IPS-NIHi11 (cell line): ENCODE measurements around the gene TRIM52.
"Not testable (repeated sequence)": the region's sequence is repeated elsewhere in the genome, so short reads cannot be mapped to it uniquely, and the experiment has no call there.

Experiments
- DNase-seq: peaks from one replicate; pipeline ENCODE4 v3.0.0; 2012; ENCODE audit warnings: mixed read lengths, low spot score

The TRIM52 gene

DNA sequence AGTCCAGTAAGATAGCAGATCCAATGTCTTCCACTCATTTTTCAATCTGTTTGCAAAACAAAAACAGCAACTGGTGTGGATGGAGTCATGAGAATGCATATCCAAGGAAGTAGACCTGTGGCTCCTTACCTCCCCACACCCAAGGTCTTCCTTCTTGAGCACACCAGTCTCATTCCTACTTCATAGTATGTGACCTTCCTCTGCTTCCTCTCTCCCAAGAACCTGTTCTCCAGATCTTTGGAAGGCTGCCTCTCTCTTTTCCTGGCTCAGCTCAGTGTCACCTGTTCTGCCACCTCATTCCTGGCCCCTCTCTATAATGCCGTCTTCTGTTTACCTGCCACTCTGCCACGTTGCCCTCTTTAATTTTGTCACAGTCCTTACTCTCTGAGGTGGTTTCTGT lies 48.0 kb downstream of the TRIM52 start:
- DNase-seq, result no peak

DNA sequence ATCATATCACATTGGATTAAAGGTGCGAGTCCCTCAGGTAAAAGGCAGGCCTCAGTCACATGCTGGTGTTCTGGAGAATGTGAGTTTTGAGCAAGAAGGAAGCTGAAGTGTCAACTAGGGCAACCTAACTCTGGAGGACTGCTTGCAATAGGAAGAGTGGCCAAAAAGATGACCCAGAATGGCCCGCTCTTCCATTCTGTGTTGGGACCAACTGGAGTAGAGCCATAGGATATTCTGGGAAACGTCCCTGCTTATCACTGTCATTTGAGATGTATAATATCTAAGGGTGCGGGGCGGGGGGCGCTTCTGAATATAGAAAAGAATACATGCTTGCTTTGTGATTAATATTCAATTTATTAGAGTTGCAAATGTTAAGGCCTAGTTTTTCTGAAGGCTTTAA lies 48.9 kb downstream of the TRIM52 start:
- DNase-seq, result no peak

DNA sequence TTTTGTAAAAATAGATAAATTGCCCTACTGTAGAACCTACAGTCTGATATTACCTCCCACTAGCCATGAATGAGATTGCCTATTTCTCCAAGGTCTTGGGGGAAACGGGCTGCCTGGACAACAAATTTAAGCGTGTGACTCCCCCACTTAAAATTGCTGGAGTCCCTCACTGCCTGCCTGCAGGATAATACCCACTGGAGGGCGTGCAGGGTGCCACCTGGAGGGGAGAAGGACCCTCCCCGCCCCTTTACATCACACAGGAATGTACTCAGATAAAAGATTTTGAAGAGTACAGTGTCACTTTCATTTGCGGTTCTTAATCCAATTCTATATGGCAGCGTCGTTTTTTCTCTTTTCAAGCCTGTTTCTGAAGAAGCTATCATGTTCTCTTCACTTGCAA lies 49.7 kb downstream of the TRIM52 start:
- no peak for DNase-seq

DNA sequence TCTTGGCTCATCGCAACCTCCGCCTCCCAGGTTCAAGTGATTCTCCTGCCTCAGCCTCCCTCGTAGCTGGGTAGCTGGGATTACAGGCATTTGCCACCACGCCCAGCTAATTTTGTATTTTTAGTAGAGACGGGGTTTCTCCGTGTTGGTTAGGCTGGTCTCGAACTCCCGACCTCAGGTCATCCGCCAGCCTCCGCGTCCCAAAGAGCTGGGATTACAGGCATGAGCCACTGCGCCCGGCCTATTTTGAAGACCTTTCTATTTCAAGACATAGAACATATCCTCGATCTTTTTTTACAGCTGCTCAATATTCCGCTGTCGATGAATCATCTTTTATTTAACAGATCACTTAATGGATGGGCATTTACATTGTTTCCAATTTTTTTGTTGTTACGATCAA lies 50.2 kb downstream of the TRIM52 start:
- DNase-seq, result not testable (repeated sequence)

DNA sequence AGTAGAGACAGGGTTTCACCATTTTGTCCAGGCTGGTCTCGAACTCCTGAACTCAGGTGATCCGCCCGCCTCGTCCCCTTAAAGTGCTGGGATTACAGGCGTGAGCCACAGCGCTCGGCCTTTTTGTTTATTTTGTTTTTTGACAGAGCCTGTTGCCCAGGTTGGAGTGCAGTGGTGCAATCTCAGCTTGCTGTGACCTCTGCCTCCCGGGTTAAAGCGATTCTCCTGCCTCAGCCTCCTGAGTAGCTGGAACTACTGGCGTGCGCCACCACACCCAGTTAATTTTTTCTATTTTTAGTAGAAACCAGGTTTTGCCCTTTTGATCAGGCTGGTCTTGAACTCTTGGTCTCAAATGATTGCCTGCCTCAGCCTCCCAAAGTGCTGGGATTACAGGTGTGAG lies 50.8 kb downstream of the TRIM52 start:
- DNase-seq, result not testable (repeated sequence)

DNA sequence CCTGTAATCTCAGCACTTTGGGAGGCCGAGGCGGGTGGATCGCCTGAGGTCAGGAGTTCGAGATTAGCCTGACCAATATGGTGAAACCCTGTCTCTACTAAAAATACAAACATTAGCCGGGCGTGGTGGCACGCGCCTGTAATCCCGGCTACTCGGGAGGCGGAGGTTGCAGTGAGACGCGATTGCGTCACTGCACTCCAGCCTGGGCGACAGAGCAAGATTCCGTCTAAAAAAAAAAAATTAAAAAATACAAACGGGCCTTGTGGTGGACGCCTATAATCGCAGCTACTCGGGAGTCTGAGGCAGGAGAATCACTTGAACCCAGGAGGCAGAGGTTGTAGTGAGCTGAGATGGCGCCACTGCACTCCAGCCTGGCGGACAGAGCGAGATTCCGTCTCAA lies 51.9 kb downstream of the TRIM52 start:
- not testable (repeated sequence) for DNase-seq

DNA sequence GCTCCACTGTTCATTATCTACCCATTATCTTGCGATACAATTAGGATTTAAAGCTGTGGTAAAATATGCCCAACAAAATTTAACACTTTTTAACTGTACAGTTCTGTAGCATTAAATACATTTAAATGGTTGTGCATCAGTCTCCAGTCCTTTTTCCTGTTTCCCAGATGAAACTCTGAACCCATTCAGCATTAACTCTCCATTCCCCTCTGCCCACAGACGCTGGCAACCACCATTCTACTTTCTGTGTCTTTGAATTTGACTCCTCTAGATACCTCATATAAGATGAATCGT lies 53.0 kb downstream of the TRIM52 start:
- no peak for DNase-seq

DNA sequence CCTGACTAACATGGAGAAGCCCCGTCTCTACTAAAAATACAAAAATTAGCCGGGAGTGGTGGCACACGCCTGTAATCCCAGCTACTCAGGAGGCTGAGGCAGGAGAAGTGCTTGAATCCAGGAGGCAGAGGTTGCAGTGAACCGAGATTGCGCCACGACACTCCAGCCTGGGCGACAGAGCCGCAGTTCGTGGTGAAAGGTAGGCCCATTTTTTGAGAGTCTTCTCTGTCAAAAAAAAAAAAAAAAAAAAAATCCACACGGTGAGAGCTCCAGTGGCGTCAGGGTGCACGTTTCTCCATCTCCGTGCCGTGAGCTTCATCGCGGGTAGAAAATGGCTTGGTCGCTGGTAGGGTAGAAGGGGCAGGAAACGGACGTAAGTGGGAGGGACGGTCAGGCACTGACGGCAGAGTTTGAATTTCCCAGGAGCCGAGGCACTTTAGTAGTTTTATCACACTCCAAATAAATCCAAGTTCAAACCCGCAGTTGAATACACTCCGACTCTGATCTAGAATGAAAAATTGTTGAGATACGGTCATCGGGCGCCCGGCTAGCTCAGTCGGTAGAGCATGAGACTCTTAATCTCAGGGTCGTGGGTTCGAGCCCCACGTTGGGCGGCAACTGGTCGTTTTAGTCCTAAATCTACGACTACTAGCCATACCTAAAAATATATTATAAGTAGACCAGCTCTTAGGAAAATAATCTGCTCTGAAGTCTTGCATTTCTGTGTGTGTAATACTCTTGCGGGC lies 53.6 kb downstream of the TRIM52 start:
- no peak for DNase-seq

DNA sequence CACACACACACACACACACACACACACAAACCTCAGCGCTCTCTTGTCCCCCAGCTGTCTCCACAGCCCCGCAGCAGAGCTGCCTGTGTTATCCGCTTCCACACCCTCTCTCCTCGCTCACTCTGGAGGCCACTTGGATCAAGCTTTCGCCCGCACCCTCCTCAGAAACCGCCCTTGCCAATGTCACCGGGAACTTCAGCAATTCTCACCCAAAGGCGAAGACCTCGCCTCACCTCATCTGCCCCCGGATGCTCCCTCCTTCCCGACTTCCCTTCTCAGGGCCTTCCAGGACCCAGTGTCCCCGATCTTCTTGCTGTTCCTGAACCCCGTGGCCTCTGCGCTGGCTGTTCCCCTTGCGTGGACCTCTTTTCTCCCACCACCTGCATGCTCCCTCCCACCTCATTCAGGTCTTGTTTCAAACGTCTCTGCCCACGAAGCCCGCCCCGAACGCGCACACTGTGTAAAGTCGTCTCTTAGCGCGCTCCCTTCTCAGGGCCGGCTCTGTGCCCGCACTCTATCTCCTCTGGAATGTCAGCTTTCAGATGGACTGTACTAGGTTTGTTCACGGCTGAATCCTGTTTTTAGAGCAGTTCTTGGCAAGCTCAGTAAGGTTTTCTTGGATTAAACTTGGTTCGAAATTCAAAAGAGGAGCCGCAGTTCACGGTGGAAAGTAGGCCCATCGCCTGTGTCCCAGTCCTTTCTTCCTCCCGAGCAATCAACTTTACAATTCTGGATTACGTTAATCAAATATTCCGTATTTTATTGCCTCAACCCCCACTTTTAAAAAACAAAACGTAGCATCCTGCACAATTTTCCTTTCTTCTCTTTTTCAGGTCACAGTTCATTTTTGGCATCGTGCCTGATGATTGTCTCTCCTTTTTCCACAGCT lies 54.9 kb downstream of the TRIM52 start:
- DNase-seq, result no peak
